Fibroblast of pulmonary artery (primary cell): ENCODE measurements around the gene CEP112.

ENCODE experiments used
- DNase-seq: peaks from one replicate; pipeline ENCODE4 v3.0.0-alpha.2; 2010; ENCODE audit warnings: low read depth
- H3K4me3 ChIP-seq: replicated peaks from 2 replicates; pipeline ENCODE4 v1.5.1; 2011; ENCODE audit warnings: low read depth, mild to moderate bottlenecking, control low read depth, low read length, moderate library complexity
- CTCF ChIP-seq: IDR thresholded peaks from 2 replicates; pipeline ENCODE4 v1.5.1; 2011; ENCODE audit warnings: mild to moderate bottlenecking, control low read depth, low read length, inconsistent platforms; ENCODE audit errors: missing control alignments

CEP112 gene

GRCh38 chr17:65723431-65724151, 468.3 kb downstream of the CEP112 start:
- TF ChIP-seq CTCF = no peak
- DNase-seq = peak; percentile 31
- H3K4me3 ChIP-seq = no peak overlapping the region

- H3K4me3 ChIP-seq = no peak overlapping the region
- no peak for DNase-seq
- no peak for TF ChIP-seq CTCF
Measured at GRCh38 chr17:65718601-65719000, 473.3 kb downstream of the CEP112 start.

GRCh38 chr17:65712383-65713267, 479.3 kb downstream of the CEP112 start:
- TF ChIP-seq CTCF = no peak
- no peak for DNase-seq
- H3K4me3 ChIP-seq = no peak overlapping the region

GRCh38 chr17:65711671-65712276, 480.2 kb downstream of the CEP112 start:
- no peak overlapping the region for H3K4me3 ChIP-seq
- no peak for DNase-seq
- no peak for TF ChIP-seq CTCF

GRCh38 chr17:65707780-65708179, 484.2 kb downstream of the CEP112 start:
- no peak for DNase-seq
- TF ChIP-seq CTCF = no peak
- no peak overlapping the region for H3K4me3 ChIP-seq

- H3K4me3 ChIP-seq = no peak overlapping the region
- no peak for TF ChIP-seq CTCF
- DNase-seq = no peak
Measured at GRCh38 chr17:65704731-65705130, 487.2 kb downstream of the CEP112 start.
